Measurements from ENCODE around the gene DOK5.

Gene DOK5

GRCh38 chr20:54554006-54554405, 78.6 kb downstream of the DOK5 start:
- H3K36me3 ChIP-seq (ENCODE audit: control insufficient read depth, insufficient read depth, low read length) = no peaks in the 10 kb centered on the region
- no peak overlapping the region for H3K4me3 ChIP-seq (replicated peaks; ENCODE audit: low read depth, low read length)
- H3K27me3 ChIP-seq (replicated peaks; ENCODE audit: control insufficient read depth, insufficient read depth, low read length) = no peaks in the 10 kb centered on the region
- no peak for DNase-seq (ENCODE audit: extremely low read depth, insufficient read length)
- no peak for TF ChIP-seq CTCF (IDR thresholded peaks at IDR 0.05; ENCODE audit: insufficient read depth, low read length, poor library complexity, severe bottlenecking)

DNA sequence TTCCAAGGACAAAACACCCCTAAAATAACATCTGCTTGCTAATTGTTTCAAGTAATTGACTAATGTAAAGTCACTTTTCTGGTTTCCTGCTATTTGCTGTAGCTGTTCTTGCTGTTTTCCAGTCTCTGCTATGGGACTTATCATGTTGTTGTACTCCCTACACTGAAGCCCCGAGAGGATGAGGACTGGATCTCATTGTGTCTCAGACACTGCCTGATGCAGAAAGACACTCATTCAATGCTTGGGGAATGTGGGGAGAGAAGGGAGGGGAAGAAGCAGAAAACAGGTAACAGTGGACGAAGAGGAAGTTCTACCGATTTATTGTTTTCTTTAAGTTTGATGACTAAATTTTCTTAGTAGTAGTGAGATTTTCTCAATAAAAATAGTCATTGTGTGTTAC, 79.8 kb downstream of the DOK5 start:
- no peaks in the 10 kb centered on the region for H3K36me3 ChIP-seq (ENCODE audit: control insufficient read depth, insufficient read depth, low read length)
- no peak for DNase-seq (ENCODE audit: extremely low read depth, insufficient read length)
- no peak for TF ChIP-seq CTCF (IDR thresholded peaks at IDR 0.05; ENCODE audit: insufficient read depth, low read length, poor library complexity, severe bottlenecking)
- no peaks in the 10 kb centered on the region for H3K27me3 ChIP-seq (replicated peaks; ENCODE audit: control insufficient read depth, insufficient read depth, low read length)
- H3K4me3 ChIP-seq (replicated peaks; ENCODE audit: low read depth, low read length) = no peak overlapping the region

DNA sequence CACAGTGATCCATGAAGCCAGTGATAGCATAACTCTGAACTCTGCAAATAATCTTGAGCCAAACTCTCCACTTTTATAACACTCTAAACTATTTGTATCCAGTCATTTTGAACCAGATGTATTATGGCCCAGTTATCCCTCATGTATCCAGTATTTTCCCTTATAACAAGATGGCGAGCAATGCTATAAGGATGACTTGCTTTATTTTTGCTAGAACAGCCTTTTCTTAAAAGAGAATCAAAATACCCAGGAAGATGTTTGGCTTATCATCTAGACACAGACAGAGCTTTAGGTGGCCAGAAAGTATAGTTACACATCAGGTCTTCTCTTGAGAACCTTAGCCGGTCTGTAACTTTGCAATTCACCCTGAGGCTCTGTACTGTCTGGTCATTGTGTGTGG, 81.0 kb downstream of the DOK5 start:
- no peaks in the 10 kb centered on the region for H3K27me3 ChIP-seq (replicated peaks; ENCODE audit: control insufficient read depth, insufficient read depth, low read length)
- no peak for TF ChIP-seq CTCF (IDR thresholded peaks at IDR 0.05; ENCODE audit: insufficient read depth, low read length, poor library complexity, severe bottlenecking)

GRCh38 chr20:54557806-54558590, 82.6 kb downstream of the DOK5 start:
- Histone ChIP-seq H3K27me3 (replicated peaks; ENCODE audit: control insufficient read depth, insufficient read depth, low read length) (no peaks in the 10 kb centered on the region), H3K36me3 (ENCODE audit: control insufficient read depth, insufficient read depth, low read length) (no peaks in the 10 kb centered on the region), H3K4me3 (replicated peaks; ENCODE audit: low read depth, low read length) (no peak overlapping the region)
- no peak for TF ChIP-seq CTCF (IDR thresholded peaks at IDR 0.05; ENCODE audit: insufficient read depth, low read length, poor library complexity, severe bottlenecking)
- no peak for DNase-seq (ENCODE audit: extremely low read depth, insufficient read length)

More for the DNA sequence above, 81.0 kb downstream of the DOK5 start:
- H3K36me3 ChIP-seq (ENCODE audit: control insufficient read depth, insufficient read depth, low read length) = no peaks in the 10 kb centered on the region
- no peak overlapping the region for H3K4me3 ChIP-seq (replicated peaks; ENCODE audit: low read depth, low read length)
- no peak for DNase-seq (ENCODE audit: extremely low read depth, insufficient read length)

DNA sequence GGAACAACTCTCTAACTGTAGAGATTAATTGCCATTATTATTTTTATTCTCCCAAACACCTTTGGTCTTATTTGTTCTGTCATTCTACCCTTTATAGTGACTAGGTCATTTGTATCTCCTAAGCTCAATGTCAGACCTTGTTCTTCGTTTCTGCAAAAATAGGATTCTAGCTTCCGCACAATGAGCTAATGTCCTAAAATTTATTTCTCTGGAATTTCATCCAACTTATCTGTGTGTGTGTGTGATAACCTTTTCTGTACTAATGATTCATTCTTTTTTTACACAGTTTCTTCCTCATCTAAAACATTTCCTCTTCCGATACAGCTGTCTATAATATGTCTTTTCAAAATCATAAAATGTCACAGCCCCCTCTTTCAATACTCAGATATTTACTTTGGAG, 84.5 kb downstream of the DOK5 start:
- no peak for TF ChIP-seq CTCF (IDR thresholded peaks at IDR 0.05; ENCODE audit: insufficient read depth, low read length, poor library complexity, severe bottlenecking)
- Histone ChIP-seq H3K27me3 (replicated peaks; ENCODE audit: control insufficient read depth, insufficient read depth, low read length) (no peaks in the 10 kb centered on the region), H3K36me3 (ENCODE audit: control insufficient read depth, insufficient read depth, low read length) (no peaks in the 10 kb centered on the region)

More for the DNA sequence above, 84.5 kb downstream of the DOK5 start:
- no peak overlapping the region for H3K4me3 ChIP-seq (replicated peaks; ENCODE audit: low read depth, low read length)
- DNase-seq (ENCODE audit: extremely low read depth, insufficient read length) = no peak
